ENCODE measurements around the gene SMC4.

DNA sequence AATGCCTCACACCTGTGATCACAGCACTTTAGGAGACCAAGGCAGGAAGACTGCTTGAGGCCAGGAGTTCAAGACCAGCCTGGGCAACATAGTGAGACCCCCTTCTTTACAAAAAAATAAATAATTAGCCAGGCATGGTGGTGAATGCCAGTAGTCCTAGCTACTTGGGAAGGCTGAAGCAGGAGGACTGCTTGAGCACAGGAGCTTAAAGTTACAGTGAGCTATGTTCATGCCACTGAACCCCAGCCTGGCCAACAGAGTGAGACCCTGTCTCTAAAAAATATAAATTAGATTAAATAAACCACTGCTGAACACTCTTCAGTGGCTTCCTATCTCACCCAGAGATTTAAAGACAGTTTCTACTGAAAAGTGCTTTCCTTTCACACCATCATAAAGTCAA is 6.7 kb upstream of the SMC4 start:
- TF ChIP-seq, protein P1, sequence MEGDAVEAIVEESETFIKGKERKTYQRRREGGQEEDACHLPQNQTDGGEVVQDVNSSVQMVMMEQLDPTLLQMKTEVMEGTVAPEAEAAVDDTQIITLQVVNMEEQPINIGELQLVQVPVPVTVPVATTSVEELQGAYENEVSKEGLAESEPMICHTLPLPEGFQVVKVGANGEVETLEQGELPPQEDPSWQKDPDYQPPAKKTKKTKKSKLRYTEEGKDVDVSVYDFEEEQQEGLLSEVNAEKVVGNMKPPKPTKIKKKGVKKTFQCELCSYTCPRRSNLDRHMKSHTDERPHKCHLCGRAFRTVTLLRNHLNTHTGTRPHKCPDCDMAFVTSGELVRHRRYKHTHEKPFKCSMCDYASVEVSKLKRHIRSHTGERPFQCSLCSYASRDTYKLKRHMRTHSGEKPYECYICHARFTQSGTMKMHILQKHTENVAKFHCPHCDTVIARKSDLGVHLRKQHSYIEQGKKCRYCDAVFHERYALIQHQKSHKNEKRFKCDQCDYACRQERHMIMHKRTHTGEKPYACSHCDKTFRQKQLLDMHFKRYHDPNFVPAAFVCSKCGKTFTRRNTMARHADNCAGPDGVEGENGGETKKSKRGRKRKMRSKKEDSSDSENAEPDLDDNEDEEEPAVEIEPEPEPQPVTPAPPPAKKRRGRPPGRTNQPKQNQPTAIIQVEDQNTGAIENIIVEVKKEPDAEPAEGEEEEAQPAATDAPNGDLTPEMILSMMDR (IDR thresholded peaks at IDR 0.05), result no peak
- no peak for TF ChIP-seq POLR2A (IDR thresholded peaks at IDR 0.05)
